HEK293 (cell line): ENCODE measurements around the gene GAP43.

Experiments used
- CTCF ChIA-PET: fragments of 350-600 bp; formaldehyde crosslinking; extraction: SDS; loops from one replicate; lab custom pipeline; 2021; ENCODE audit warnings: antibody characterized with exemption; lab: Yijun Ruan, JAX
- POLR2A ChIA-PET: fragments of 300-600 bp; formaldehyde crosslinking; extraction: SDS; loops from one replicate; lab custom pipeline; 2020; ENCODE audit warnings: antibody characterized with exemption, inconsistent platforms; lab: Yijun Ruan, JAX
- H3K27ac ChIP-seq: fragments of 200-500 bp; sonication (Bioruptor generic); 2 replicates; pipeline ENCODE4 v1.5.1; 2014; ENCODE audit warnings: low read depth, low read length, control low read depth, inconsistent platforms; ENCODE audit errors: extremely low read depth
- H3K36me3 ChIP-seq, 2 experiments: fragments of 200-500 bp in 1 of 2; sonication (Bioruptor generic) in 1 of 2; 1 replicate in 1 of 2; 2 replicates in 1 of 2; pipeline ENCODE4 v1.5.1; 2014 to 2017; ENCODE audit warnings: inconsistent platforms in 2 of 2, low read length in 2 of 2; ENCODE audit not compliant: control insufficient read depth in 2 of 2, insufficient read depth in 1 of 2
- H3K4me1 ChIP-seq: fragments of 200-500 bp; sonication (Bioruptor generic); 2 replicates; pipeline ENCODE4 v1.5.1; 2014; ENCODE audit warnings: mild to moderate bottlenecking, low read length, inconsistent platforms; ENCODE audit not compliant: control insufficient read depth, insufficient read depth
- H3K4me3 ChIP-seq: 2 replicates; pipeline ENCODE4 v1.5.1; 2011; ENCODE audit warnings: low read depth, mild to moderate bottlenecking, control low read depth, low read length, moderate library complexity
- H3K9me3 ChIP-seq: fragments of 200-500 bp; sonication (Bioruptor generic); 2 replicates; pipeline ENCODE4 v1.5.1; 2014; ENCODE audit warnings: low read depth, low read length, inconsistent platforms; ENCODE audit not compliant: control insufficient read depth, insufficient read depth
- FEZF1 ChIP-seq: fragments of 450-650 bp; formaldehyde crosslinking; IDR thresholded peaks from 2 replicates; pipeline ENCODE4 v1.5.1; 2016; ENCODE audit warnings: missing biosample characterization, missing genetic modification characterization
- HOXD13 ChIP-seq: sonication (generic); formaldehyde crosslinking; IDR thresholded peaks from 2 replicates; pipeline ENCODE4 v1.8.0; 2022; ENCODE audit warnings: missing genetic modification reagents, borderline replicate concordance
- KLF10 ChIP-seq: fragments of 450-650 bp; IDR thresholded peaks from 2 replicates; pipeline ENCODE4 v1.5.1; 2018; ENCODE audit warnings: missing biosample characterization, mild to moderate bottlenecking, missing genetic modification characterization
- MYNN ChIP-seq: fragments of 450-650 bp; formaldehyde crosslinking; IDR thresholded peaks from 2 replicates; pipeline ENCODE4 v1.5.1; 2016; ENCODE audit warnings: missing biosample characterization, missing genetic modification characterization, borderline replicate concordance
- RBAK ChIP-seq: fragments of 450-650 bp; formaldehyde crosslinking; IDR thresholded peaks from 2 replicates; pipeline ENCODE4 v1.5.1; 2016; ENCODE audit warnings: missing biosample characterization, missing genetic modification characterization
- SALL2 ChIP-seq: fragments of 450-650 bp; formaldehyde crosslinking; IDR thresholded peaks from 2 replicates; pipeline ENCODE4 v1.5.0; 2017; ENCODE audit warnings: missing biosample characterization, mild to moderate bottlenecking, missing genetic modification characterization, borderline replicate concordance
- TRIM28 ChIP-seq: IDR thresholded peaks from 2 replicates; pipeline ENCODE4 v1.6.1; 2011; ENCODE audit warnings: low read length, control low read depth, borderline replicate concordance
- YY1 ChIP-seq: fragments of 450-650 bp; formaldehyde crosslinking; IDR thresholded peaks from 2 replicates; pipeline ENCODE4 v1.5.1; 2018; ENCODE audit warnings: missing biosample characterization, missing genetic modification characterization
- ZBTB48 ChIP-seq: fragments of 450-650 bp; formaldehyde crosslinking; IDR thresholded peaks from 2 replicates; pipeline ENCODE4 v1.5.1; 2016; ENCODE audit warnings: missing biosample characterization, missing genetic modification characterization
- ZBTB8A ChIP-seq: fragments of 450-650 bp; formaldehyde crosslinking; IDR thresholded peaks from 2 replicates; pipeline ENCODE4 v1.5.1; 2016; ENCODE audit warnings: missing biosample characterization, missing genetic modification characterization
- ZFP3 ChIP-seq: fragments of 450-650 bp; formaldehyde crosslinking; IDR thresholded peaks from 2 replicates; pipeline ENCODE4 v1.5.1; 2016; ENCODE audit warnings: low read depth, missing biosample characterization, missing genetic modification characterization
- ZFP37 ChIP-seq: fragments of 450-650 bp; formaldehyde crosslinking; IDR thresholded peaks from 2 replicates; pipeline ENCODE4 v1.5.1; 2016; ENCODE audit warnings: missing biosample characterization, missing genetic modification characterization
- ZNF121 ChIP-seq: fragments of 450-650 bp; formaldehyde crosslinking; IDR thresholded peaks from 2 replicates; pipeline ENCODE4 v1.5.1; 2016; ENCODE audit warnings: missing biosample characterization, missing genetic modification characterization
- ZNF350 ChIP-seq: fragments of 450-650 bp; formaldehyde crosslinking; IDR thresholded peaks from 2 replicates; pipeline ENCODE4 v1.5.0; 2017; ENCODE audit warnings: missing biosample characterization, mild to moderate bottlenecking, missing genetic modification characterization
- ZNF366 ChIP-seq: fragments of 450-650 bp; formaldehyde crosslinking; conservative IDR thresholded peaks from 2 replicates; pipeline ENCODE4 v1.5.1; 2016; ENCODE audit warnings: missing biosample characterization, missing genetic modification characterization
- ZNF416 ChIP-seq: fragments of 450-650 bp; formaldehyde crosslinking; IDR thresholded peaks from 2 replicates; pipeline ENCODE4 v1.5.1; 2016; ENCODE audit warnings: missing biosample characterization, missing genetic modification characterization
- ZNF423 ChIP-seq: fragments of 450-650 bp; formaldehyde crosslinking; IDR thresholded peaks from 2 replicates; pipeline ENCODE4 v1.5.1; 2016; ENCODE audit warnings: missing biosample characterization, missing genetic modification characterization
- ZNF510 ChIP-seq: fragments of 450-650 bp; formaldehyde crosslinking; IDR thresholded peaks from 2 replicates; pipeline ENCODE4 v1.5.1; 2018; ENCODE audit warnings: mild to moderate bottlenecking, missing genetic modification characterization, missing biosample characterization; ENCODE audit not compliant: insufficient replicate concordance
- ZNF548 ChIP-seq: fragments of 450-650 bp; formaldehyde crosslinking; IDR thresholded peaks from 2 replicates; pipeline ENCODE4 v1.5.1; 2016; ENCODE audit warnings: missing biosample characterization, missing genetic modification characterization
- ZNF560 ChIP-seq: fragments of 450-650 bp; formaldehyde crosslinking; IDR thresholded peaks from 2 replicates; pipeline ENCODE4 v1.5.1; 2017; ENCODE audit warnings: missing biosample characterization, missing genetic modification characterization, borderline replicate concordance
- TF ChIP-seq, protein P1 (sequence below): fragments of 450-650 bp; formaldehyde crosslinking; IDR thresholded peaks from 2 replicates; pipeline ENCODE4 v1.5.1; 2016; ENCODE audit warnings: missing biosample characterization, missing genetic modification characterization, borderline replicate concordance
- TF ChIP-seq, protein P2 (sequence below): fragments of 450-650 bp; formaldehyde crosslinking; IDR thresholded peaks from 2 replicates; pipeline ENCODE4 v1.5.1; 2016; ENCODE audit warnings: missing biosample characterization, missing genetic modification characterization
- TF ChIP-seq, protein P3 (sequence below): fragments of 450-650 bp; formaldehyde crosslinking; optimal IDR thresholded peaks from 2 replicates; pipeline ENCODE3; 2016; ENCODE audit warnings: missing biosample characterization, mild to moderate bottlenecking, missing genetic modification characterization
- TF ChIP-seq, protein P4 (sequence below): fragments of 450-650 bp; formaldehyde crosslinking; IDR thresholded peaks from 2 replicates; pipeline ENCODE4 v1.5.1; 2016; ENCODE audit warnings: missing biosample characterization, missing genetic modification characterization, low read depth

Gene GAP43

DNA sequence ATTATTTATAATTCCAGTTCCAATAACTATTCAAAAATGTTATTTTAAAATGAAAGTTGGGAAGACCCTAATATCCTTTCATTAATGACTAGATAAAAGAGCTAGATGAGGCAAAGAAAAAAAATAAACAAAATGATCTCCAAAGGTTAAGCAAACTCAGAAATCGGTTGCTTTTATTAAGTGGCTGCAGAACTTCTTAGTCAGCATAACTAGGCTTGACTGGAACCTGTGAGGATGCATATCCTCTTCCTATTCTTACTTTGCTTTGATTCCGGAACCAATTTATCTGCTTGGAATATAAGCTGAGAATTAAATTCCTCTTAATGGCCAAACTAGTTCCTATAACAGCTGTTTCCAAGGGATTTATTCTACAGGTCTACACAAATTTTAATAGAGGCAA lies 10.7 kb downstream of the GAP43 start:
- POLR2A ChIA-PET = no interaction called here
- no peaks in the 10 kb centered on the region for H3K36me3 ChIP-seq
- TF ChIP-seq ZNF510 (tag by site-specific recombination) (no peak), ZNF121 (tag by site-specific recombination) (no peak)
- TF ChIP-seq, all 188 proteins: peak for 0
- Histone ChIP-seq H3K4me1 (no peaks in the 10 kb centered on the region), H3K4me3 (no peak overlapping the region), H3K9me3 (no peaks in the 10 kb centered on the region), H3K27ac (no peak overlapping the region)
- CTCF ChIA-PET = no interaction called here

DNA sequence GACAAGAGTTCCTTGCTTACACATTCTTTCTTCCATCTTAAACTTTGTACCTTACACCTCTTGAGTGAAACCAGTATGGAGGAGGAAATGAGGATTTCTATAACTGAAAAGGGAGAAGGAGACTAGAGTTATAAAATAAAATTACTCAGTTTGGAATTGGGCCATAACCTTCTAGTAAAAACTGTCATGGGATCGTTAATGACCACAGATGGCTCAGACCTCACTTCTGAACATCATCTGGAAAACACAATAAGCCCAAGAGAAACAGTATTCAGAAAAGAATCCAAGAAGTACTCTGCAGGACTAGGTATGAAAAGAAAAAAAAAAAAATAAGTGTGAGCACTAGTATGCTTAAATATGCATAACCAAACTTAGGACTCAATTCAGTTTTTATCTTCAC lies 12.1 kb downstream of the GAP43 start:
- no peaks in the 10 kb centered on the region for H3K4me1 ChIP-seq
- no peaks in the 10 kb centered on the region for H3K9me3 ChIP-seq
- H3K27ac ChIP-seq = no peak overlapping the region
- no peak for TF ChIP-seq TRIM28
- TF ChIP-seq ZFP37 = no peak
- TF ChIP-seq ZNF416 (tag by site-specific recombination) = no peak
- TF ChIP-seq ZNF548 (tag by site-specific recombination) = no peak
- TF ChIP-seq, protein P1, sequence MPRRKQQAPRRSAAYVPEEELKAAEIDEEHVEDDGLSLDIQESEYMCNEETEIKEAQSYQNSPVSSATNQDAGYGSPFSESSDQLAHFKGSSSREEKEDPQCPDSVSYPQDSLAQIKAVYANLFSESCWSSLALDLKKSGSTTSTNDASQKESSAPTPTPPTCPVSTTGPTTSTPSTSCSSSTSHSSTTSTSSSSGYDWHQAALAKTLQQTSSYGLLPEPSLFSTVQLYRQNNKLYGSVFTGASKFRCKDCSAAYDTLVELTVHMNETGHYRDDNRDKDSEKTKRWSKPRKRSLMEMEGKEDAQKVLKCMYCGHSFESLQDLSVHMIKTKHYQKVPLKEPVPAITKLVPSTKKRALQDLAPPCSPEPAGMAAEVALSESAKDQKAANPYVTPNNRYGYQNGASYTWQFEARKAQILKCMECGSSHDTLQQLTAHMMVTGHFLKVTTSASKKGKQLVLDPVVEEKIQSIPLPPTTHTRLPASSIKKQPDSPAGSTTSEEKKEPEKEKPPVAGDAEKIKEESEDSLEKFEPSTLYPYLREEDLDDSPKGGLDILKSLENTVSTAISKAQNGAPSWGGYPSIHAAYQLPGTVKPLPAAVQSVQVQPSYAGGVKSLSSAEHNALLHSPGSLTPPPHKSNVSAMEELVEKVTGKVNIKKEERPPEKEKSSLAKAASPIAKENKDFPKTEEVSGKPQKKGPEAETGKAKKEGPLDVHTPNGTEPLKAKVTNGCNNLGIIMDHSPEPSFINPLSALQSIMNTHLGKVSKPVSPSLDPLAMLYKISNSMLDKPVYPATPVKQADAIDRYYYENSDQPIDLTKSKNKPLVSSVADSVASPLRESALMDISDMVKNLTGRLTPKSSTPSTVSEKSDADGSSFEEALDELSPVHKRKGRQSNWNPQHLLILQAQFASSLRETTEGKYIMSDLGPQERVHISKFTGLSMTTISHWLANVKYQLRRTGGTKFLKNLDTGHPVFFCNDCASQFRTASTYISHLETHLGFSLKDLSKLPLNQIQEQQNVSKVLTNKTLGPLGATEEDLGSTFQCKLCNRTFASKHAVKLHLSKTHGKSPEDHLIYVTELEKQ (tag by site-specific recombination) = no peak
- no peak for TF ChIP-seq SALL2 (tag by site-specific recombination)
- no peak for TF ChIP-seq KLF10 (tag by site-specific recombination)
- TF ChIP-seq, all 188 proteins: peak for 0
- CTCF ChIA-PET = interaction anchor here (0.6 kb wide), 1 partner anchor 115 kb away, joined by 4 read pairs; no protein-coding TSS in a partner anchor
- Histone ChIP-seq H3K4me3 (no peak overlapping the region), H3K36me3 (no peaks in the 10 kb centered on the region)
- POLR2A ChIA-PET = no interaction called here

DNA sequence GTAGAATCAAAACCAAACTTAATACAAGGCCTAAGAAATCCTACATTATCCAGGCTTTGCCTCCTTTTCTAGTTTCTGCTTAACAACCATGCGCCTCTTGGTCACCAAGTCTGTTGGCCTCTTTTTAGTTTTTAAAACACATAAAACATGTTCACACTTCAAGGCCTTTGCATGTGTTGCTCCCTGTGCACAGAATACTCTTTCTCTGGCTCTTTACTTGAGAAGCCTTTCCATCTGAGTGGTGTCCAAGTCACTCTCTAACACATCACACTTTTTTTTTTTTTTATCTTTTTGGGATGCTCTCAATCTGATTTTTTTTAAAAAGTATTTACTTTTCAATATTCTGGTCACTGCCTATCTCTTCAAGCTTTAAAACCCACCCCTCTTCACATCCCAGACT lies 14.9 kb downstream of the GAP43 start:
- Histone ChIP-seq H3K9me3 (no peaks in the 10 kb centered on the region), H3K27ac (no peak overlapping the region), H3K4me3 (no peak overlapping the region), H3K4me1 (no peaks in the 10 kb centered on the region), H3K36me3 (no peaks in the 10 kb centered on the region)
- POLR2A ChIA-PET = no interaction called here
- CTCF ChIA-PET = no interaction called here
- TF ChIP-seq RBAK (tag by site-specific recombination) (no peak), ZNF366 (tag by site-specific recombination) (no peak), ZNF416 (tag by site-specific recombination) (no peak), FEZF1 (tag by site-specific recombination) (no peak), ZBTB8A (tag by site-specific recombination) (no peak), YY1 (no peak), ZNF350 (tag by site-specific recombination) (no peak), ZBTB48 (tag by site-specific recombination) (no peak), ZFP3 (tag by site-specific recombination) (no peak), MYNN (tag by site-specific recombination) (no peak), ZNF560 (tag by site-specific recombination) (no peak), ZNF423 (no peak), HOXD13 (CRISPR knock-in tag) (no peak)
- TF ChIP-seq, protein P2, sequence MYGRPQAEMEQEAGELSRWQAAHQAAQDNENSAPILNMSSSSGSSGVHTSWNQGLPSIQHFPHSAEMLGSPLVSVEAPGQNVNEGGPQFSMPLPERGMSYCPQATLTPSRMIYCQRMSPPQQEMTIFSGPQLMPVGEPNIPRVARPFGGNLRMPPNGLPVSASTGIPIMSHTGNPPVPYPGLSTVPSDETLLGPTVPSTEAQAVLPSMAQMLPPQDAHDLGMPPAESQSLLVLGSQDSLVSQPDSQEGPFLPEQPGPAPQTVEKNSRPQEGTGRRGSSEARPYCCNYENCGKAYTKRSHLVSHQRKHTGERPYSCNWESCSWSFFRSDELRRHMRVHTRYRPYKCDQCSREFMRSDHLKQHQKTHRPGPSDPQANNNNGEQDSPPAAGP (tag by site-specific recombination) = no peak
- TF ChIP-seq, protein P3, sequence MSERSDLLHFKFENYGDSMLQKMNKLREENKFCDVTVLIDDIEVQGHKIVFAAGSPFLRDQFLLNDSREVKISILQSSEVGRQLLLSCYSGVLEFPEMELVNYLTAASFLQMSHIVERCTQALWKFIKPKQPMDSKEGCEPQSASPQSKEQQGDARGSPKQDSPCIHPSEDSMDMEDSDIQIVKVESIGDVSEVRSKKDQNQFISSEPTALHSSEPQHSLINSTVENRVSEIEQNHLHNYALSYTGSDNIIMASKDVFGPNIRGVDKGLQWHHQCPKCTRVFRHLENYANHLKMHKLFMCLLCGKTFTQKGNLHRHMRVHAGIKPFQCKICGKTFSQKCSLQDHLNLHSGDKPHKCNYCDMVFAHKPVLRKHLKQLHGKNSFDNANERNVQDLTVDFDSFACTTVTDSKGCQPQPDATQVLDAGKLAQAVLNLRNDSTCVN (tag by site-specific recombination) = no peak
- TF ChIP-seq, protein P4, sequence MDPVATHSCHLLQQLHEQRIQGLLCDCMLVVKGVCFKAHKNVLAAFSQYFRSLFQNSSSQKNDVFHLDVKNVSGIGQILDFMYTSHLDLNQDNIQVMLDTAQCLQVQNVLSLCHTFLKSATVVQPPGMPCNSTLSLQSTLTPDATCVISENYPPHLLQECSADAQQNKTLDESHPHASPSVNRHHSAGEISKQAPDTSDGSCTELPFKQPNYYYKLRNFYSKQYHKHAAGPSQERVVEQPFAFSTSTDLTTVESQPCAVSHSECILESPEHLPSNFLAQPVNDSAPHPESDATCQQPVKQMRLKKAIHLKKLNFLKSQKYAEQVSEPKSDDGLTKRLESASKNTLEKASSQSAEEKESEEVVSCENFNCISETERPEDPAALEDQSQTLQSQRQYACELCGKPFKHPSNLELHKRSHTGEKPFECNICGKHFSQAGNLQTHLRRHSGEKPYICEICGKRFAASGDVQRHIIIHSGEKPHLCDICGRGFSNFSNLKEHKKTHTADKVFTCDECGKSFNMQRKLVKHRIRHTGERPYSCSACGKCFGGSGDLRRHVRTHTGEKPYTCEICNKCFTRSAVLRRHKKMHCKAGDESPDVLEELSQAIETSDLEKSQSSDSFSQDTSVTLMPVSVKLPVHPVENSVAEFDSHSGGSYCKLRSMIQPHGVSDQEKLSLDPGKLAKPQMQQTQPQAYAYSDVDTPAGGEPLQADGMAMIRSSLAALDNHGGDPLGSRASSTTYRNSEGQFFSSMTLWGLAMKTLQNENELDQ (tag by site-specific recombination) = no peak
